ENCODE data around the gene HEATR3.

The HEATR3 gene

DNA sequence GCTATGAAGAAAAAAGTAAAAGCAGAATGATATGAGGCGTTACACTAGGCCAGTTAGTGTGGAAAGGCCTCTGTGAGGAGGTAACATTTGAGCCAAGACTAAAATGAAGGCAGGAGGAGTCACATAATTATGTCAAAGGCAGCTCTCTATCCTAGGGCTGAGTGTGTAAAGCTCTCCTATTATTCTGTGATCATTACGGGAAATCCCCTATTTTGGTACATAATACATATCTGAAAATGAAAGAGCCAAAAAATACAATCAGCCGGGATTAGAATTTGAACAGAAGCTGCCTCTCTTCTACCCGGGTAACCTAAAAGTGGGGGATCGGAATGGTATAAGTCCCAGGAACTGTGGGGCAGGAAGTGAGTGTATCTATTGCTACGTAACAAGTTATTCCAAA is 27.1 kb downstream of the HEATR3 start:
- TF ChIP-seq, protein P1, sequence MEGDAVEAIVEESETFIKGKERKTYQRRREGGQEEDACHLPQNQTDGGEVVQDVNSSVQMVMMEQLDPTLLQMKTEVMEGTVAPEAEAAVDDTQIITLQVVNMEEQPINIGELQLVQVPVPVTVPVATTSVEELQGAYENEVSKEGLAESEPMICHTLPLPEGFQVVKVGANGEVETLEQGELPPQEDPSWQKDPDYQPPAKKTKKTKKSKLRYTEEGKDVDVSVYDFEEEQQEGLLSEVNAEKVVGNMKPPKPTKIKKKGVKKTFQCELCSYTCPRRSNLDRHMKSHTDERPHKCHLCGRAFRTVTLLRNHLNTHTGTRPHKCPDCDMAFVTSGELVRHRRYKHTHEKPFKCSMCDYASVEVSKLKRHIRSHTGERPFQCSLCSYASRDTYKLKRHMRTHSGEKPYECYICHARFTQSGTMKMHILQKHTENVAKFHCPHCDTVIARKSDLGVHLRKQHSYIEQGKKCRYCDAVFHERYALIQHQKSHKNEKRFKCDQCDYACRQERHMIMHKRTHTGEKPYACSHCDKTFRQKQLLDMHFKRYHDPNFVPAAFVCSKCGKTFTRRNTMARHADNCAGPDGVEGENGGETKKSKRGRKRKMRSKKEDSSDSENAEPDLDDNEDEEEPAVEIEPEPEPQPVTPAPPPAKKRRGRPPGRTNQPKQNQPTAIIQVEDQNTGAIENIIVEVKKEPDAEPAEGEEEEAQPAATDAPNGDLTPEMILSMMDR (conservative IDR thresholded peaks at IDR 0.05; ENCODE audit: control insufficient read depth, insufficient read depth, low read depth, low read length) = no peak
- DNase-seq (ENCODE audit: low read depth) = peak; percentile 5
- no peak overlapping the region for H3K4me3 ChIP-seq (ENCODE audit: control insufficient read depth, low read depth, low read length)

DNA sequence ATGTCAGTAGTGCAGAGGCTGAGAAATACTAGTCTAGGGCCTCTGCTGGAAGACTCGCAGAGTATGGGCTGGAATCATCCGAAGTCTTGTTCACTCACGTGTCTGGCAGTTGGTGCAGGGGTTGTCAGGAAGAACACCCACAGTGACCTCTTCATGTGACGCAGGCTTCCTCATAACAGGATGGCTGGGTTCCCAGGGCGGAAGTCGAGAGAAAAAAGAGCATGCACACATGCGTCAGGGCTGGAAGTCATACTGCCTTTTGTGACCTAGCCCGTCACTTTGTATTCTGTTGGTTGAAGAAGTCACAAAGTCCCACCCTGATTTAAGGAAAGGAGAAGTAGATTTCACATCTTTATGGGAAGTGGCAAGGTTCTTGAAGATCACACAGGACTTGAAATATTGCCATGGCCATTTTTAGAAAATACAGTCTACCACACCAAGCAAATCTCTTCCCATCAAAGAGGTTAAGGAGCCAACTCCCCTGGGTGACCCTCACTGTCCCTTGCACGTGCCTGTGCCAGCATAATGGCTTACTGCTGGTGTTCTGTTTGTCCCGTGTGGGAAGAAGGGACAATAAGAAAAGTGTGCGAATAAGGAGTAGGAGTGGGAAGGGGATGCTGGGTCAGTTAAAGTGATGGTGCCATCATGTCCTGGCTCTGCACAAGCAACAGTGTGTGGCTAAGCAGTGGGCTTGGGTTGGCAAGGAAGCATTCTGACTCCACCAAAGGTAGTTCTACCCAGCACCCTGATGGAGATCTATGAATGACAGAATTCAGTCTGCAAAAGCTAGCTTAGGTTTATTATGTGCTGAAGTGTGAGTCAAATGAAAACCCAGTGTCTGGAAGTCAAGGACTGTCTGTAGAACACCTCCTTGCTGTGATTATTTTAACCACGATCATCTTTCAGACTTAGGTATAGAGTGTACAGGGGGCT is 28.1 kb downstream of the HEATR3 start:
- TF ChIP-seq, protein P1 (conservative IDR thresholded peaks at IDR 0.05; ENCODE audit: control insufficient read depth, insufficient read depth, low read depth, low read length) = no peak
- no peak overlapping the region for H3K4me3 ChIP-seq (ENCODE audit: control insufficient read depth, low read depth, low read length)
- DNase-seq (ENCODE audit: low read depth) = peak; percentile 94

DNA sequence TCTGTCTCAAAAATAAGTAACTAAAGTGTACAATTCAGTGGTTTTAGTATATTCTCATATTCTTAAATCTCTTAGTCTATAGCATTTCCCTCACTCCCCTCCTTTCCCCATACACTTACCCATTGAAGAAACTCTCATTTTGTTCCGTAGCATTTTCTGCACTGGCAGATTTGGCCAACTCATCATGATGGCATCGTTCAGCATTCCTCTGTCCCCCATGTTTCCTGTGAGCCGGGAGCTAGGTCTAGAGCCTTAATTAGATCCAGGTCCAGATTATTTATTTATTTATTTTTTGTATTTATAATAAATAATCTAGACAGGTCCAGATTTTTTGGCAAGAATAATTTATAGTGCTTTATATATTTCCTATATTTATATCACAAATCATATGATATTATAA is 31.0 kb downstream of the HEATR3 start:
- H3K4me3 ChIP-seq (ENCODE audit: control insufficient read depth, low read depth, low read length) = no peak overlapping the region
- TF ChIP-seq, protein P1 (conservative IDR thresholded peaks at IDR 0.05; ENCODE audit: control insufficient read depth, insufficient read depth, low read depth, low read length) = no peak
- DNase-seq (ENCODE audit: low read depth) = peak; percentile 86

DNA sequence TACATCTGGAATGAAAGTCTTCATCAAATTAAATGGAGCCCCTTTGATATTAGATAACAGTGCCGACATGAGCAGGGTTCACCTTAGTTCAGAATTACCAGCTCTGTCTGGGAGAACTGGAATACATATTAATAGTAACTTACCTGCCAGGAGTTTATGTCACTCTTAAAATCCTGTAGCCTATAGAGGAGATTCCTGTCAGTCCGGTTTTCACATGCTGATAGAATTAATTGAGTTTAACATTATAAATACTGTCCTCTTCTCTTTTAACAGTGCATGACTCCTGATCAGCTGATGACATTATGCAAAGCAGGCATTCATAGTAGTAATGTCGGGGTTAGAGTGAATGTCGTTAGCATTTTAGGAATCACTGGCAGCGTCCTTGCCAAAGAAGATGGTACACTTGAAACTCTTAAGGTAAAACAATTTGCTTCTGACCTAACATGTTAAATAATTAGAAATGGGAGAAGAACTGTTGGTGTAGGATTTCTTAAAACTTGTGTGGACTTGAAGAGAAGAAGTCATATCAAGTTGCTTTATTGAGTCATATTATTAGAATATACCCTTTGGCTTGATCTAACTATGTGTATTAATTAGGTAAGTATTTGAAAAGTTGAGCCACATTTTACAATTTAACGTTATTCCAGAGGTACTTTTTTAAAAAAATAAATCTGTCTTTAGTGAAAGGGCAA is 34.3 kb downstream of the HEATR3 start:
- no peak overlapping the region for H3K4me3 ChIP-seq (ENCODE audit: control insufficient read depth, low read depth, low read length)
- DNase-seq (ENCODE audit: low read depth) = no peak
- TF ChIP-seq, protein P1 (conservative IDR thresholded peaks at IDR 0.05; ENCODE audit: control insufficient read depth, insufficient read depth, low read depth, low read length) = no peak

DNA sequence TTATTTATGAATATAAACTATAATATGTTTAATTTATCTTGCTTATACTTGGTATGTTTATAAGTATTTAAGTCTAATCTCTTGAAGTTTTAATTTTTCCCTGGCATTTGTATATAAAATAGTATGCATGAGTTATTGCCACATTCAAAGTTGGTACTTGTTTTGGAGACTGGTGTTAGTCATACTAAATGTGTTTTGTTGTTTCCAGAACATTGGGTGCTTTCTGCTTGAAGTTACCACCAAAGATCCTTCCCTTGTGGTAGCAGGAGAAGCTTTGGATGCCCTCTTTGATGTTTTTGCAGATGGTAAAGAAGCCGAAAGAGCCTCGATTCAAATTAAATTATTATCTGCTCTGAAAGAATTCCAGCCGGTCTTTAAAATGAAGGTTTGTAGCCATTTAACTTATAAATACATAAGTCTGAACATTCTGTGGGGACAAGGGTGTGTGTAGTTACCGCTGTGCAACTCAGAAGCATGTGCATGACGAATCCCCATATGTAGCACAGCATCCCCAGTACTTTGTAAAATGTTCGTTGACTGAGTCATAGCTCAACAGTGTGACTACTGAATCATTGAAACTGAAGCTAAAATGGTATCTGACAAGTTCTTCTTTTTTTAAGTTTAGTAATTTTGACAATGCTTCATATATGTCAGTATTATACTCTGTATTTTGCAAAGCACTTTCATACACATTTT is 36.4 kb downstream of the HEATR3 start:
- H3K4me3 ChIP-seq (ENCODE audit: control insufficient read depth, low read depth, low read length) = no peak overlapping the region
- DNase-seq (ENCODE audit: low read depth) = peak; percentile 93
- TF ChIP-seq, protein P1 (conservative IDR thresholded peaks at IDR 0.05; ENCODE audit: control insufficient read depth, insufficient read depth, low read depth, low read length) = no peak

DNA sequence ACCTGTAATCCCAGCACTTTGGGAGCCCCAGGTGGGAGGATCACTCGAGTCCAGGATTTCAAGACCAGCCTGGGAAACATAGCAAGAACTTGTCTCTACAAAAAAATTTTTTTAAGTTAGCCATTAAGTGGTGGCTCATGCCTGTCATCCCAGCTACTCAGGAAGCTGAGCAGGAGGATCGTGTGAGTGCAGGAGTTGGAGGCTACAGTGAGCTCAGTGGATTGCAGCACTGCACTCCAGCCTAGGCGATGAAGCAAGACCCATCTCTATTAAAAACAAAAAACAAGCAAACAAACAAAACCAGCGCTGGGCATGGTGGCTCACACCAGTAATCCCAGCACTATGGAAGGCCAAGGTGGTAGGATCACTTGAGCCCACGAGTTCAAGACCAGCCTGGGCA is 38.0 kb downstream of the HEATR3 start:
- no peak overlapping the region for H3K4me3 ChIP-seq (ENCODE audit: control insufficient read depth, low read depth, low read length)
- TF ChIP-seq, protein P1 (conservative IDR thresholded peaks at IDR 0.05; ENCODE audit: control insufficient read depth, insufficient read depth, low read depth, low read length) = no peak
- DNase-seq (ENCODE audit: low read depth) = peak; percentile 78

Measured in fibroblast of mammary gland (primary cell).